Stimulated activated CD4-positive, alpha-beta T cell treated with anti-CD3 and anti-CD28 coated beads, Interleukin-12 subunit alpha, Interleukin-12 subunit beta, amount 100 ng/mL, for 24 hours (primary cell): Measurements from ENCODE around the gene TIAM1.

Source experiments
- DNase-seq, 2 experiments: peaks; one replicate each; pipeline ENCODE4 v3.0.0-alpha.2; 2020; ENCODE audit warnings: low read depth in 2 of 2

The TIAM1 gene

DNA sequence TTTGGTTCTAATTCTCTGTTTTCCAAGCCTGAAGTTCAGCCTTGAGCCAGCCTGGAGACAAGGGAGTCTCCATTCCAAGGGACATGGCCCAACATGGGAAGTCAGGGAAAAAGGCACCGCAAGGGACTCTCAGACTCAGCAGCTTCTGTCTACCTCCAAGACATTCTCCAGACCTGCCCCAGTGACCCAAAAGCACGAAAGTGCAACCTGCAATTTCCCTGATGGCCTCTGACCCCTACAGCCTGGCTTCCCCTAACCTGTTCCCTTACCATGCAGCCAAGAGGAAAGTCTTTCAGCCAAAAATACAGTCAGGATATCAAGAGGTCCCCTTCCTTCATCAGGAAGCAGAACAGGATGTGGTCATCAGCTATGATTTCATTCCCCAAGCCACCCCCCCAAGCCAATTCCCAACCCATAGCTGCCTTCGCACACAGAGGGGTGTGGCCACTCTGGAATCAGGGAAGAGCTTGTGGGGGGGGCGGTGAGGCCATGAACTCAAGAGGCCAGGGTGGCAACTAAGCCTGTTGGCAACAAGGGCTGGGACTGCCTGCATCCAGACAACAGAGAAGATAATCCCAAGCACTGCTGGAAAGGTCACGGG is 59.2 kb downstream of the TIAM1 start:
- no peak for DNase-seq

DNA sequence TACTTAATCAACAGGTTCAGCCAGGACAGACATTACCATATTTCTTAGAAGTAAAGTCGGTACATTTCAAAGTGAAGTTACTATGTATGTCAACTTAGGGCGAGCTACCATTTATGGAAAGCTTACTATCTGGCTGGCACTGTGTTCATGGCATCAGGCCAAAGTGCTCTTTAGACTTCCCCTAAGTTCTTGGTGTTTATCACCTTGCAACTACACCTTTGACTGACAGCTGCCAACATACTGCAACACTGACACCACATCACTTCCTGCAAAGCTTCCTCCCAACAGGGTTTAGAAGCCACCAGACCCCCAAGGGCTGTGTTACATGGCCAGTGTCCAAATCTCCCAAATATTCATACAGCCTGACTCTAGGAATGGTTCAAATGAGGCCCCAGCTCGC is 61.0 kb downstream of the TIAM1 start:
- no peak for DNase-seq

DNA sequence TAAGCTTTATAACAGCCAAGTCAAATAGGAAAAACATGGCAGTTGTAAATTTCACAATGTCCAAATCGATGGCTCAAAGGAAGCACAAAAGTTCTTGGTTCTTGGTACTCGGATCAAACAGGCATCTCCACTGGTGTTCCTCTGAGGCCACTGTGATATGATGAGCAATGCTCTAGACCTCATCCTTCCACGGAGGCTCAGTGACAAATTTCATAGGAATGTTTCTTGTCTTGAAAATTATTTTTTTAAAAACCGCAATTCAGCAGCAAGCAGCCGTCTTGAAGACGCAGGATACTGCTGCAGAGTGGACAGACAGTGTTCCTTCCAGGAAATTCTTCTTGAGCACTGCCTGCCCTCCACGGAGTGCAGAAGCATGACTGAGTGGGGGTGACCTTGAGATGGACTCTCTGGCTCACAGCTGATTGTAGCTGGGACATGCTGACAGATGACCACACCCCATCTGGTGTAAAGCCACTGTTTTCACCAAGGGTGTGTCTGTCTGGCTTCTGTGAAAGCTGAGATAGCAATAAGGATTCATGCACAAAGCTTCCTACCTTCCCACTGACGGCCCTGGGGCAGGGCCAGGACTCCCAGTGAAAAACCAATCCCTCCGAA is 61.9 kb downstream of the TIAM1 start:
- DNase-seq, result no peak

DNA sequence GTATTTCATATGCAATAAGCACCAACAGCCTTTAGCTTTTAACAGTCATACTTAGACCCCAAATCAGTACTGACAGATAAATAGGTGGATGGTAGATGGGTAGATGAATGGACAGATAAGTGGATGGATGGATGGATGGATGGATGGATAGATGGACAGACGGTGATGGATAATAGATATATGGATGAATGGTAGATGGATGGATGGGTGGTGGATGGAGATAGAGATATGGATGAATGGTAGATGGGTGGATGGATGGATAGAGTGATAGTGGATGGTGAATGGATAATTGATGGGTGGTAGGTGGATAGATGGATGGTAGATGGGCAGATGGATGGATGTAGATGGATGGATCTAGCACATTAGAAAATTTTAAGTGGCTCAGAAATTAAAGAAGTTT is 62.5 kb downstream of the TIAM1 start:
- DNase-seq, result no peak

DNA sequence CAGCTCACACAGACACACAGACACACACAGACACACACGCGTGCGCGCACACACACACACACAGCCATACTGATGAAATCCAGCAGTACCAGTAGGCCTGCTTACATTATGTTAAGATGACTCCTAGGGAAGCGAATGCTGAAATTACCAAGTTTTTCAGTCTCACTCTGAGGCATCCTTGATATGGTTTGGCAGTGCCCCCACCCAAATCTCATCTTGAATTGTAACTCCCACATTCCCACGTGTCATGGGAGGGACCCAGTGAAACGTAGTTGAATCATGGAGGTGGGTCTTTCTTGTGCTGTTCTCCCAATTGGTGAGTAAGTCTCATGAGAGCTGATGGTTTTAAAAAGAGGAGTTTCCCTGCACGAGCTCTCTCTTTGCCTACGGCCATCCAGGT is 64.1 kb downstream of the TIAM1 start:
- DNase-seq, result no peak

DNA sequence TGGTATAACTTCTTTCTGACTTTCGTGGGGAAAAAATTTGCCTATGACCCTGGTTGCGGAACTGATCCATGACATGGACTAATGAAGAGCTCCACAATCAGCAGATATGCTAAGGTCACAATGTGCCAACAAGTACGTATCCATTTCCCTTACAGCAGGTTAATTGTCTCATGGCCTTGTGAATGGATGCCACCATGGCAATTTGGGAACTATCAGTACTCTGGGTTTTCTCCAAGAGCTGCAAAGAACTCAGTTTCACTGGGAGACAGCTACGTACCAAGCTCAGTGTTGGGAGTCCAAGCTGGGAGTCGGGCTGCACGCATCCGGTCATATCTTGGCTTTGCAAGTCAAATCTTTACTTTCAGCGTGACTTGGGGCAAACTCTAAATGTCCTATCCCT is 64.8 kb downstream of the TIAM1 start:
- no peak for DNase-seq

DNA sequence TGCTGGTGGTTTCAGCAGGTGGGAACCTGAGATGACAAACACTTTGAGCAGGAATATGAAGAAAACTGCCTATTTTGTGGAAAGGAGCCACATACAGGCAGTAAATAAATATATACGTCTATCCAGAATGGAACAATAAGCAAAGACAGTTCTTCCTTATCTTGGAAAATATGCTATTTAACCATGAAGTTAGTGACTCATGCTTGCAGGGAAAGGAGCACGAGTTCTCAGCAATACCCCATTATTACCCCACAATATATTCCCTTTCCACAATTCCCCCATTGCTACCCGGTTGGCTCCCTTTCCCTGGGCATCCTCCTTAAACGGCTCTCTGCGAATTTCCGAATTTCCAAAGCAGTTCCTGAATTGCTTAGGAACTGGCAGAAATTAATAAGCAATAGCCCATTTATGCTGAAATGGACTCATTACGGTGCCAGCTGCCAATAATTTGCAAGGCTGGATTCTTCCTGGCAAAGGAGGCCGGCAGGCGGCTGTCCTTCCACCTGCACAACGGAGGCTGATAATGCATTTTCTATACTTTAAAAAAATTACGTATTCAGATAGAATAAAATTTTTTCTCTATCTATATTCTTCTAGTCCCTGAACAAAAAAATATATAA is 65.4 kb downstream of the TIAM1 start:
- DNase-seq, result no peak

DNA sequence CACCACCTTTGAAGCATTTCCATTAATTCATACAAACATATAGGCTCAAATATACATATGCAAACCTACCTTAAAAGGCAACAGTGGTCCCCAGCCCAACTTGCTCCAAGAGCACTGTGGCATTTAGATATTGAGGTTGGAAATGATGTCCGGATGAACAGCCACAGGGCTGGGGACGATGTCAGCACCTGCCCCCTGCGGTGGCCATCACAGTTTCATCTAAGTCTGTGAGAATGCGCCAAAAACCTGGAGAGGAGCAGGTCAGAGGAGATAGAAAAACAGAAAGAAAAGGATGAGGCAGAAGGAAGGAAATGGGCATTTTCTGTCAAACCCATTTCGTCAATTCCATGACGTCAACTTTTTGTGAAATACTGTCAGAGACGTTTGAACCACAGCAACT is 67.4 kb downstream of the TIAM1 start:
- DNase-seq, result no peak

DNA sequence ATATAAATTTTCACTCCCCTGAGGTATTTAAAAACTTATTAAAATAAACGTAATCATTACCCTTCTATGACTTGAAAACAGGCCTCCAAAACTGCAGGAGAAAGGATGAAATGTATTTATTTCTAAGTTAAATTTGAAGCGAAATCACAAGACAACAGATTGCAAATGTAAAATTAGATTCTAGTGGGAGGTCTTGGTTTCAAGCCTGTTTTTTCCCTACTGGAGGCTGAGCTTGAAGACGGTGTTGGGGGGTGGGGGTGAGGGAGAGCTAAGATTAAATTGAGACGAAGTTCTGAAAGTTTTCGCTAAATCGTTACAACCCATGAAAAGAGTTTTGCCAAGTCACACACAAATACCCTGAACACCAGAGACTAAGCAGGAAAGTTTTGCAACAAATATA is 68.2 kb downstream of the TIAM1 start:
- DNase-seq, result no peak

DNA sequence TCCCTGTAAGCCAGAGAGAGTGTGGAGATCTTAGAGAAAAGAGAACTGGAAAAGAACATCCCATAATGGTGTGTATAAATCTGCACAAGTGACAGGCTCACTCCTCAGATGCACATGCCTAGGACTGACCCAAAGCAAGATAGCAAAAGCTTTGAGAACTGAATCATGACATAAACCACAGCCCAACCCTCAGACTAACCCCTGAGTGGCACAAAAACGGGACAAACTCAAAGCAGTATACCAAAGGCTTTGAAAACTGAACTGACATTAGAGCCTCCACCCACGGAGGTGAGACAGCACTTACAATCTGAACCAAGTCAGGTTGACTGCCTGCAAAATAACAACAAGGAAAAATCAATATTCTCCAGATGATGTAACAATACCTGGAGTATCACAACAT is 70.8 kb downstream of the TIAM1 start:
- DNase-seq, result no peak

DNA sequence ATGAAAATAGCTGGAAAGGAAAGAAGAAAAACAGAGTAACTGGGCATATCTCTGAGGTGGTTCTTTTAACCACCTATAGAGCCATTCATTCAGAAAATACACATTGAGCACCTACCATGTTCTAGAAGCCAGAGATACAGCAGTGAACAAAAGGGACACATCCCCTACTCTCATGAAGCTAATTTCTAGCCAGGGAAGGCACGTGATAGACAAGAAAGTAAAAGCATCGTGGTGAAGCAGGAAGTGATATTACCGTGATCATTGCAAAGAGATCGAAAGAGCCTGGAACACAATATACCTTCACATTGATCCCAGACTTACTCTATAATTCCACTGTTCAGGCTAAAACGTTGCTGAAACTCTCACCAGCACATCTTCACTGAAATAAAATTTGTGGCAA is 76.0 kb downstream of the TIAM1 start:
- no peak for DNase-seq

DNA sequence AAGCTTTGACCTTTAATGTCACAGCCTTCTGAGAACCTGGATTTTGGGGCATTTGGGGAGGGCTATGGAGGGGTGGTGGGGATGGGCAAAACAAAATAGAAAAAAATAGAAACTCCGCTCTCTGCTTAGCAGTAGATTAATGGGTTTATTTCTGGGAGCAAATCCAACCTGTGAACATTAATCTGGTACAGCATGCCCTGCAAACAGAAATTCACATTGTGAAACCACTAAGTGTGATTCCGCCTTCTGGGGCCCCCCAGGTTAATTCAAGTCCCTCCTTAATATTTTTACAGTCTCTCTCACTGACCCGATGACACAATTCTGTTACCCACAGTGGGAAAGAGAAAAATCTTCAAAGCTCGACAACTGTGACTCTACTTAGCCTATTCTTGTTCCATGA is 76.4 kb downstream of the TIAM1 start:
- DNase-seq, result no peak

DNA sequence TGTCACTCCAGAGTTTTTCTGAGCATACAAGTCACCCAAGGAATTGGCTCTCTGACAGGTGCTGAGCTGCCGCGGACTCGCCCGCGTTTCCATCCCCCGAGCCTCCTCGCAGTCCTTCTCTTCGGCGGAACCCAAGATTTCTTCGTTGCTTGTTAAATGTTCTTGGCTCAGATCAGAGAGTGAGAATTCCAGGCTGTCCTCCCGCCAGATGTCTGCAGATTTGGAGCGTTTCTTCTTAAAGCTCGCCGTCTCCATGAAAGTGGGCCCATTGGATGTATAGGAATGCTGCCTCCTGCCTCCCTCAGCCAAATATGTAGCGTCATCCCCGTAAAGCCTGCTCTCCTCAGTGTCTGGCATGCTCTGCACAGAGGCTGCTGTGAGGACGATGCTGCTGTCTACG is 77.8 kb downstream of the TIAM1 start:
- DNase-seq, result no peak

DNA sequence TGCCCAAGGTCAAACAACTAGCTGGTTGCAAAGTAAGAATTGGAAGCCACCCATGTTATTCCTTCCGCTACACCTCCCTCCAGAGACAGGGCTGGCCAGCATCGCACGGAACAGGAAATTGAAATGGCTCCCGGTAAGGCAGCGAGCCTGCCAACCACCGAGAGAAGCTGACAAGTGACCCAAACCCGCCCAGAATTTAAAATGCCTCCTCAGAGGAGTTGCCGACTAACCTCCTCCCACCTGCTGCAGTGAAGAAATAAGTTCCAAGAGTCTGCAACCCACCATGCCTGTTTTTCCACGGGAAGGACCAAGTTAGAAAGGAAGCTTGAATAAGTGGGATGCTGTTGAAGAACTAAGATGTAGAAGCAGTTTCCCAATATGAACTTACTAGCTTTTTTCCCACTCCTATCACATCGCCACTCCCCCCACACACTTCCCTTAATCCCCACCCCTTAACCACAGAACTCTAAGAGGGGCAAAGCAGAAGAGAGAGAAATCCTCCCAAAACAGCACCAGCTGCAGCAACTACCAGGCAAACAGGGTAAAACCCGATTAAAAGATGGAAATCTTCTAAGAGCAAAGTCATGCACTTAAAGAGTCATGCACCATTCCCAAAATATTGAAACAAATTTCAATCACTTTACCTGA is 78.6 kb downstream of the TIAM1 start:
- no peak for DNase-seq

DNA sequence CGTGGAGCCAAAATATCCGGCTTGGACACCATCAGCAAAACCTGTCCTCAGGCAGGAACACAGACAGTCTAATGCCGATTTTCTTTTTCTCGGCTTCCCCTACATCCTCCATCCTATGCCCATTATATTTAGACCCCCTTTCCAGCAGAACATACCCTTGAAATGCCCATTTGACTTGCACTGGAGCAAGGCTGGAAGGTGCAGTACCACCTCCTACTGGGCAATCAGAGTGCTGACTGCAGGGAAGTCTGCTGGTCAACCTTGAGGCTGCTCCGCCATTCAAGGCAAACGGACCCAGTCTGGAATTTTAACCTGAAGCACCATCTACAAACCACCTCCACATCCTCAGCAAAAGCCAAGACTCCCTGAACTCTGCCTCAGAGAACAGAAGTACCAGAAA is 79.5 kb downstream of the TIAM1 start:
- no peak for DNase-seq

DNA sequence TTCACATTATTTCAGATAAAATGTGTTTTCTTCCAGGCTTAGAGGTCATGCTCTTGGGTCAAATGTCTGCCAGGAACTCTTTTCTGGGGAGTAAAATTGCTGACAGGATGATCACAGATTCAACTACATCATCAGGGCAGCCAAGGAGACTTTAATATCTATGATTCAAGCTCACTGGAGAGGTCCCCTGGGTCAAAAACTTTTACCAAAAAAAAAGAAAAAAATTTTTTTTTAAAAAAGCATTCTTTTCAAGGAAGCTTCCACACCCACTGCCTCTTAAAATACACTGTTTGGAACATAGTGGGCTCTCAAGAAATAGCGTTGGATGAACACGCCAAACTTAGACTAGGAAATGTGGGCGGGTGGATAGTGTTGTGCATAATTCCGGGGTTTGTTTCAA is 81.3 kb downstream of the TIAM1 start:
- no peak for DNase-seq

DNA sequence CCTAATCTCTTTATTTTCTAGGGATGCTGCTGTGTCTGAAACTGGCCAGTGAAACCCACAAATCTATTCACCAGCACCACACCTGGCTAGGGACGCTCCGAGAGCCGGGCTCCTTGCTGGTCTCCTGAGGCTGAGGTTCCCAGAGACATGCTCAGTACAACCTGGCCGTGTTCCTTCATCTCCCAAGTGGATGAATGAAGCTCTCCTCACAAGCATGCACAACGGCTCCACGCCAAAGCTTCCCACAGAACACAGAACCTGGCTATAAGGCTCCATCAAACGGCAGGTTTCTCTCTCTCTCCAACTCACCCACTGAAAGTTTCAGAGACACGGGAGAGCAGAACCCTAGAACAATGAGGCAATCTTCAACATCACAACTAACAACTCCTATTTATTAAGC is 82.3 kb downstream of the TIAM1 start:
- no peak for DNase-seq

DNA sequence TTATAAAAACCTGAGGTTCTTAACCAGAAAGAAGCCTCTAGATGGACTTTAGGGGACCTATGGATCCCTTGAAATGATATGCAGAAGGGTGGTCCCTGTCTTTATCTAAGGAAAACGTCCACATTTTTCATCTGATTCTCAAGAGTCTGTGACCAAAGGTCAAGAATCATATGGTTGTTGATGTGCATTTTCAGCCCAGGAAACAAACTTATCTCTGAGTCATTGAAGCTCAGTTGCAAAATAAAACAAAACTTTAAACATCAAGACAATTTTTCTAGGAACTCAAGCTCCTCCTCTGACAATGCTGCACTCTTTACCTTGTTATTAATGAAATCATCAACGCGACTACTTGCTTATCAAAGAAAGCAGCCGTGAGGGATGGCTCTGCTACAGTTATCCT is 83.3 kb downstream of the TIAM1 start:
- no peak for DNase-seq

DNA sequence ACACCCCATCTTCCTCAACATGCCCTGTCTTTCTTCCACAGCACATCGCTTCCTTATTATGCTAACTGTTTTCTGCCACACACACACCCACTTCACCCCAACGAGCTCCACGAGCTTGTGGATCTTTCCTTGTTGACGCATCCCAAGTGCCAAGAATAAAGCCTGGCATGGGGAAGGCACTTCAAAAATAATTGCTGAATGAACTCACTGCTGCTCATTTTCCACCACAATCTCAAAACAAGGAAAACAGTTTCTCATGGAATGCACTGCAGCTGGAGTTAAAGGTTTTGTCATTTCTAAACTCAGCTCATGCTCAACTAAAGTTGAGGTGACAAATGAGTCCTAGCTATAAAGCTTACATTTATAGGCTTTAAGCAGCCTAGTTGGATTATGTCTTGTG is 86.0 kb downstream of the TIAM1 start:
- DNase-seq, result no peak

DNA sequence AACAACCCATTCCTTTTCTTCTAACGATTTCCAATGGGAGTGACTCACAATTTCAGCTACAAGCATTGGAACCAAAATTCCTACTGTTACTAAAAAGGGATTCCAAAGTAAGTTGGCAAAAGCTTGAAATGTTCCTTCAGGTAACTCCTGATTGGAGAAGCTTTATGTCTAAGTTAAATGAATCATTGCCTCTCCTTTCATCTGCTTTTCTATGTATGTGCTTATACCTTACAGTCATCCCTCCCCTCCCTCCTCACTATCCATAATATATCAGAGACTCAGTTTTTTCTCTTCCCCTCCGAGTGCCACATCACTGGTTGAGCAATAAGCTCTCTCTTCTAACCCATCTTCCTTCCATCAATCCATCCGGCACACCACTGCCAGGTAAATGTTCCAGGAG is 86.8 kb downstream of the TIAM1 start:
- no peak for DNase-seq

DNA sequence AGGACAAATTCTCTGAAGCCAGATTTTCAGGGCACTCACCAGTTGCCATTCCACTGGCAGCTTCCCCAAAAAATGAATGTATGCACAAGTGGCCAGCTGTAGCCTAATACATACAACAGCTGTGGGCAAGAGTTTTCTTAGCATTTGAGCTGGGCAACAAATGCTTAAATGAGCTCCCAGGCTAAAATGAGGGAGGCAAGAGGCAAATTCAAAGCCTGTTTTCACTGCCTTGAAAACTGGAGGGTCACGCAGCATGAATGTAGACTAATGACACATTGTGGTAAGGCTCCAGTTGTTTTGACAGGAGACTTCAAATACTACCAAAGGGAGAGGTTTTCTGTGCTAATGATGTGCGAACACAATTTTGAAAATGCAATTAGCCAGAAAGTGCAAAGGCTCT is 88.2 kb downstream of the TIAM1 start:
- no peak for DNase-seq

DNA sequence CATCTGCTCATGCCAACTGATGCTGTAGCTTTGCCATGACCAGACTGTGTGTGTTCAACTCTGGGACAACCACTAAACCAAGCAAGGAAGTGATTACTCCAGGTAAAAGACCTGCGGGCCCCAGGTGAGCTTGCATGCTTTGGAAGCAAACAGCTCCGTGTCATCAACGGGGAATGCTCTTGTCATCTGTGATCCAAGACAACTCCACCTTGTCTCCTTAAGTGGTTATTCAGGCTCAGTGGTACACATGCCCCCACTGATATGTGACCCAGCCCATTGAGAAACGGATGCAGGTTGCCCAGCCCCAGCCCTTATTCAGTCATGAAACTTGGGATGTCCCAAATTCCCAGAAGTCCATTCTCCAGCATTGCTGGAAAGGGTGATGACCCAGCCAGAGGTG is 89.0 kb downstream of the TIAM1 start:
- no peak for DNase-seq

DNA sequence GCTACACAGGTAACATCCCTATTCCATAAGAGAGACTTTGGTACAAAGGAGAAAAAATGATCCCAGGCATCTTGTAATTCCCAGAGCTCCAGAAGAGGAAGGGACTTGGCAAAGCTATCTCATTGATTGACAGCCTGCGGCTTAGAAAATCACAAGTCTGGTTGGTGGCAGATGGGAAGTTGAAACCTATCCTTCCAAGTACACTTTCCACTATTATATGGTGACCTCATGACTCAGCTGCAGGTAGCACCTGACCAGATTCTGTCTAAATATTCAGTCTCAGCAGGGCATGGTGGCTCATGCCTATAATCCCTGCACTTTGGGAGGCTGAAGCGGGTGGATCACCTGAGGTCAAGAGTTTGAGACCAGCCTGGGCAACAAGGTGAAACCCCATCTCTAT is 89.9 kb downstream of the TIAM1 start:
- no peak for DNase-seq
